Endothelial cell of umbilical vein (primary cell): ENCODE results near the gene DAPK2. TPM values are rescaled to one million over a fixed set of nuclear protein-coding genes. Genes with fewer than 3 reads are reported as not detected.

ENCODE experiments used
- BruUV-seq: library from RNA; stranded (reverse); fragments of 400-500 nt; replicated peaks from 2 replicates; lab custom pipeline; 2021; lab: Mats Ljungman, UMichigan
- CTCF ChIA-PET: fragments of 300-600, 350-600 bp; sonication (Branson Sonifier 250); formaldehyde crosslinking; loops from one replicate; lab custom pipeline; 2021; ENCODE audit warnings: antibody characterized with exemption, inconsistent platforms; lab: Charles Lee
- POLR2A ChIA-PET: fragments of 300-600, 350-600 bp; sonication (Branson Sonifier 250); formaldehyde crosslinking; loops from one replicate; lab custom pipeline; 2021; ENCODE audit warnings: antibody characterized with exemption, inconsistent platforms; lab: Charles Lee
- DNase-seq: peaks from one replicate; pipeline ENCODE4 v3.0.0-alpha.2; 2011; ENCODE audit warnings: low read depth, low spot score
- FAIRE-seq: peaks from 2 replicates; lab custom pipeline; 2011; peaks lifted over from hg19 to GRCh38; lab: Jason Lieb, UNC
- H2AFZ ChIP-seq: 2 replicates; pipeline ENCODE4 v1.6.0; 2012; ENCODE audit warnings: low read depth, low read length, control low read depth, inconsistent platforms
- H3K27ac ChIP-seq: 2 replicates; pipeline ENCODE4 v1.5.1; 2011; ENCODE audit warnings: low read depth, mild to moderate bottlenecking, control low read depth, low read length, moderate library complexity; ENCODE audit not compliant: insufficient read depth
- H3K27me3 ChIP-seq, 2 experiments: 2 replicates each; pipeline versions ENCODE4 v1.6.0 to v1.6.1; 2011; ENCODE audit warnings: low read length in 2 of 2, mixed read lengths in 1 of 2; ENCODE audit not compliant: control insufficient read depth in 2 of 2, insufficient read depth in 2 of 2
- H3K36me3 ChIP-seq, 2 experiments: 2 replicates in 1 of 2; 3 replicates in 1 of 2; pipeline ENCODE4 v1.5.1; 2011; ENCODE audit warnings: low read length in 2 of 2, mild to moderate bottlenecking in 1 of 2, moderate library complexity in 1 of 2; ENCODE audit not compliant: control insufficient read depth in 2 of 2, insufficient read depth in 2 of 2; ENCODE audit errors: extremely low read depth in 1 of 2
- H3K4me1 ChIP-seq: 3 replicates; pipeline ENCODE4 v1.5.1; 2011; ENCODE audit warnings: mild to moderate bottlenecking, low read length; ENCODE audit not compliant: control insufficient read depth, insufficient read depth; ENCODE audit errors: extremely low read depth
- H3K4me2 ChIP-seq: 2 replicates; pipeline ENCODE4 v1.6.1; 2011; ENCODE audit warnings: low read length, control low read depth, mixed read lengths; ENCODE audit not compliant: insufficient read depth
- H3K4me3 ChIP-seq, 3 experiments: fragments of 200-600 bp in 1 of 3; sonication (generic), shearing (Covaris generic) in 1 of 3; replicated peaks in 1 of 3; 2 replicates each; pipeline ENCODE4 v1.5.1; 2011 to 2016; ENCODE audit warnings: control low read depth in 3 of 3, low read length in 3 of 3, mild to moderate bottlenecking in 2 of 3, inconsistent platforms in 1 of 3, low read depth in 1 of 3, moderate library complexity in 1 of 3; ENCODE audit not compliant: insufficient read depth in 1 of 3
- H3K79me2 ChIP-seq: 2 replicates; pipeline ENCODE4 v1.6.0; 2012; ENCODE audit warnings: low read length, inconsistent platforms; ENCODE audit not compliant: control insufficient read depth, insufficient read depth
- H3K9ac ChIP-seq: replicated peaks from 2 replicates; pipeline ENCODE3; 2011; ENCODE audit warnings: low read length, control low read depth; ENCODE audit not compliant: insufficient read depth; ENCODE audit errors: extremely low read depth
- H3K9me1 ChIP-seq: replicated peaks from 3 replicates; pipeline ENCODE4 v1.6.0; 2011; ENCODE audit warnings: mild to moderate bottlenecking, low read length; ENCODE audit not compliant: control insufficient read depth, insufficient read depth; ENCODE audit errors: extremely low read depth
- H3K9me3 ChIP-seq: replicated peaks from 2 replicates; pipeline ENCODE4 v1.5.1; 2012; ENCODE audit warnings: low read length, inconsistent platforms; ENCODE audit not compliant: control insufficient read depth, insufficient read depth
- H4K20me1 ChIP-seq: replicated peaks from 2 replicates; pipeline ENCODE3; 2011; ENCODE audit warnings: mild to moderate bottlenecking, low read length; ENCODE audit not compliant: control insufficient read depth, insufficient read depth; ENCODE audit errors: extremely low read depth
- CTCF ChIP-seq, 2 donors: IDR thresholded peaks; 1 replicate in 1 of 2; 2 replicates in 1 of 2; pipeline ENCODE4 v1.5.1; 2011; ENCODE audit warnings: low read length in 2 of 2, mild to moderate bottlenecking in 2 of 2, moderate library complexity in 2 of 2, control low read depth in 1 of 2, inconsistent platforms in 1 of 2, low read depth in 1 of 2; ENCODE audit not compliant: insufficient read depth in 1 of 2; ENCODE audit errors: extremely low read depth in 1 of 2
- EZH2 ChIP-seq: IDR thresholded peaks from 2 replicates; pipeline ENCODE4 v1.6.1; 2012; ENCODE audit warnings: borderline replicate concordance, low read depth, mild to moderate bottlenecking, moderate library complexity, low read length, inconsistent platforms; ENCODE audit not compliant: severe bottlenecking
- FOS ChIP-seq: IDR thresholded peaks from 2 replicates; pipeline ENCODE4 v1.6.1; 2011; ENCODE audit warnings: mild to moderate bottlenecking, low read length, moderate library complexity, borderline replicate concordance; ENCODE audit not compliant: insufficient read depth
- GATA2 ChIP-seq: IDR thresholded peaks from 2 replicates; pipeline ENCODE4 v1.7.0; 2011; ENCODE audit warnings: low read depth, mild to moderate bottlenecking, moderate library complexity, mixed read lengths, low read length; ENCODE audit not compliant: insufficient read length, insufficient read depth
- JUN ChIP-seq: IDR thresholded peaks from 2 replicates; pipeline ENCODE4 v1.6.1; 2011; ENCODE audit warnings: borderline replicate concordance, low read depth; ENCODE audit not compliant: insufficient read length, insufficient read depth
- MAX ChIP-seq: IDR thresholded peaks from 2 replicates; pipeline ENCODE4 v1.6.1; 2011; ENCODE audit not compliant: insufficient read depth, insufficient read length
- MYC ChIP-seq: IDR thresholded peaks from one replicate; pipeline ENCODE4 v1.6.1; 2011; ENCODE audit warnings: mild to moderate bottlenecking, low read depth, low read length
- POLR2A ChIP-seq: IDR thresholded peaks from 2 replicates; pipeline ENCODE4 v1.6.1; 2012; ENCODE audit warnings: low read depth, mild to moderate bottlenecking, control low read depth, low read length
- POLR2AphosphoS5 ChIP-seq: IDR thresholded peaks from 2 replicates; pipeline ENCODE4 v1.6.1; 2012; ENCODE audit warnings: low read depth, mild to moderate bottlenecking, control low read depth, low read length, moderate library complexity; ENCODE audit not compliant: insufficient read depth
- dilution Hi-C: fragments of 300-500 bp; cut with MboI; formaldehyde crosslinking; loops from one replicate; pipeline ENCODE4 v1.15.0; 2019; ENCODE audit warnings: low sequenced_read_pairs; ENCODE audit not compliant: extremely low pct_ligation_motif_present
- intact Hi-C: fragments of 100-400 bp; cut with micrococcal nuclease; formaldehyde crosslinking; loops from one replicate; pipeline ENCODE4 v1.10.0; 2022
- polyA plus RNA-seq, 4 experiments: library from polyadenylated mRNA; depleted of rRNA in 3 of 4; stranded (reverse) in 3 of 4; unstranded in 1 of 4; fragments of >200 nt; gene quantifications; 2 replicates each; pipeline versions ENCODE4 v1.2.1 to v1.2.3, GENCODE V29; 2011 to 2012; ENCODE audit warnings: missing spikeins in 1 of 4
- total RNA-seq: library from RNA; stranded (reverse); gene quantifications from 2 replicates; pipeline ENCODE4 v1.2.3, GENCODE V29; 2021

DAPK2 gene
- total and polyA plus RNA-seq, 2 donors (not counting 3 experiments of a cell fraction or from before 2014, with no cell fraction given): 2.8 to 6.7 TPM

DNA sequence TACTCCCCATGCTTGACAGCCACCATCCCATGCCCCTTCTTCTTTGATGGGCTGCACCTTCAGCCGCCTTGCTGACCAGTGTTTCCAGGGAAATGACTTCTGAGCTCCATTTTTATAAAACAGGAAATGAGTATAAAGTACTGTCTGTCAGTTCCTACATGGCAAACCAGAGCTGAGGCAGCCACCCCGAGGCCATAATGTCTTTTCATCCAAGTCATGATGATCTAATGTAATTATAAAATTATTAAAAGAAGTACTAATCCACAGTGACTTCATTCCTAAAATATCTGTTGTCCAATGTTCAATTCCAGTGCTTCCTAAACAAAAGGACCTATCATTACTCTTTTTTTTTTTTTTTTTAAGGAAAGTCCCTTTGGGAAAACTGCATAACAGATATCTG, 137.3 kb downstream of the DAPK2 start:
- DNase-seq: peak; percentile 37
- Histone ChIP-seq H3K9me3 (no peaks in the 10 kb centered on the region), H3K79me2 (no peaks in the 10 kb centered on the region), H3K9ac (no peak overlapping the region), H3K4me3 (no peak overlapping the region), H2AFZ (peak overlapping the region; percentile 35), H3K4me1 (peaks cover 32% of the 10 kb centered on the region), H3K27me3 (no peaks in the 10 kb centered on the region), H3K36me3 (no peaks in the 10 kb centered on the region), H3K27ac (peak overlapping the region; percentile 40), H3K4me2 (peak overlapping the region; percentile 11), H4K20me1 (no peaks in the 10 kb centered on the region), H3K9me1 (no peaks in the 10 kb centered on the region)
- FAIRE-seq: peak; percentile 95
- intact Hi-C loops (loop anchor here (5.0 kb wide), 1 partner anchor 33 kb away; no protein-coding TSS in a partner anchor), dilution Hi-C loops (no loop called here)
- no TSS peak for BruUV-seq
- ChIA-PET POLR2A (no interaction called here), CTCF (interaction anchor here (1.0 to 1.9 kb wide), 8 partner anchors 17 to 177 kb away, joined by 3 to 9 read pairs (median 4); partner anchors contain the start of gene DAPK2)
- TF ChIP-seq JUN (no peak), GATA2 (no peak), POLR2AphosphoS5 (no peak), CTCF (IDR thresholded peaks at IDR 0.05; ENCODE audit: extremely low read depth in 1 of 2, insufficient read depth in 1 of 2, low read depth in 1 of 2, low read length in 2 of 2) (no peak), EZH2 (no peak), POLR2A (no peak), FOS (no peak), MAX (no peak), MYC (no peak)
